WERI-Rb-1 (cell line): Measurements from ENCODE around the gene CCDC201.
"Not testable (repeated sequence)": the region's sequence is repeated elsewhere in the genome, so short reads cannot be mapped to it uniquely, and the experiment has no call there.

Experiments
- DNase-seq: peaks from one replicate; pipeline ENCODE4 v3.0.0-alpha.2; 2020
- H3K27ac ChIP-seq: fragments of 250-450 bp; sonication (Bioruptor Pico); 2 replicates; pipeline ENCODE4 v1.5.1; 2020; ENCODE audit warnings: mild to moderate bottlenecking, moderate library complexity
- H3K27me3 ChIP-seq: fragments of 250-450 bp; sonication (Bioruptor Pico); 2 replicates; pipeline ENCODE4 v1.5.1; 2021; ENCODE audit warnings: mild to moderate bottlenecking, low read depth, moderate library complexity; ENCODE audit not compliant: insufficient read depth, severe bottlenecking
- H3K36me3 ChIP-seq: fragments of 250-450 bp; sonication (Bioruptor Pico); 2 replicates; pipeline ENCODE4 v1.5.1; 2020; ENCODE audit warnings: mild to moderate bottlenecking, moderate library complexity
- H3K4me3 ChIP-seq: 2 replicates; pipeline ENCODE4 v1.5.1; 2011; ENCODE audit warnings: low read depth, mild to moderate bottlenecking, control low read depth, low read length
- H3K9me3 ChIP-seq: fragments of 250-450 bp; sonication (Bioruptor Pico); 2 replicates; pipeline ENCODE4 v1.5.1; 2021; ENCODE audit warnings: mild to moderate bottlenecking, moderate library complexity; ENCODE audit not compliant: severe bottlenecking
- CTCF ChIP-seq: IDR thresholded peaks from 2 replicates; pipeline ENCODE4 v1.5.1; 2011; ENCODE audit warnings: low read depth, mild to moderate bottlenecking, control low read depth, inconsistent platforms, low read length

The CCDC201 gene

GRCh38 chr7:45865594-45866410 lies 7.1 kb downstream of the CCDC201 start:
- Histone ChIP-seq H3K9me3 (no peaks in the 10 kb centered on the region), H3K27me3 (no peaks in the 10 kb centered on the region), H3K4me3 (no peak overlapping the region), H3K36me3 (no peaks in the 10 kb centered on the region), H3K27ac (no peak overlapping the region)
- DNase-seq: no peak
- no peak for TF ChIP-seq CTCF

GRCh38 chr7:45863715-45864114 lies 9.2 kb downstream of the CCDC201 start:
- Histone ChIP-seq H3K36me3 (no peaks in the 10 kb centered on the region), H3K9me3 (no peaks in the 10 kb centered on the region), H3K27me3 (no peaks in the 10 kb centered on the region), H3K27ac (no peak overlapping the region), H3K4me3 (no peak overlapping the region)
- peak; percentile 84 for TF ChIP-seq CTCF
- peak; percentile 57 for DNase-seq

- H3K4me3 ChIP-seq, DNase-seq: not testable (repeated sequence)
Observed at GRCh38 chr7:45856888-45857287, 16.0 kb downstream of the CCDC201 start.

GRCh38 chr7:45855680-45856079 lies 17.2 kb downstream of the CCDC201 start:
- not testable (repeated sequence) for H3K27me3 ChIP-seq, H3K27ac ChIP-seq, H3K4me3 ChIP-seq, H3K36me3 ChIP-seq, H3K9me3 ChIP-seq, DNase-seq

More at GRCh38 chr7:45856888-45857287, 16.0 kb downstream of the CCDC201 start:
- H3K27me3 ChIP-seq, H3K9me3 ChIP-seq, H3K36me3 ChIP-seq, H3K27ac ChIP-seq: not testable (repeated sequence)

- H3K27ac ChIP-seq, H3K36me3 ChIP-seq, H3K9me3 ChIP-seq: not testable (repeated sequence)
Observed at GRCh38 chr7:45853491-45853890, 19.4 kb downstream of the CCDC201 start.

GRCh38 chr7:45852984-45853383 lies 19.9 kb downstream of the CCDC201 start:
- H3K27me3 ChIP-seq, H3K27ac ChIP-seq, H3K4me3 ChIP-seq, DNase-seq, H3K9me3 ChIP-seq, H3K36me3 ChIP-seq: not testable (repeated sequence)

More at GRCh38 chr7:45853491-45853890, 19.4 kb downstream of the CCDC201 start:
- not testable (repeated sequence) for H3K4me3 ChIP-seq, H3K27me3 ChIP-seq, DNase-seq

- DNase-seq, H3K4me3 ChIP-seq, H3K27me3 ChIP-seq: not testable (repeated sequence)
Observed at GRCh38 chr7:45848734-45849133, 24.1 kb downstream of the CCDC201 start.

GRCh38 chr7:45846536-45846935 lies 26.3 kb downstream of the CCDC201 start:
- not testable (repeated sequence) for H3K9me3 ChIP-seq, H3K36me3 ChIP-seq, H3K4me3 ChIP-seq, H3K27ac ChIP-seq, H3K27me3 ChIP-seq, DNase-seq

More at GRCh38 chr7:45848734-45849133, 24.1 kb downstream of the CCDC201 start:
- not testable (repeated sequence) for H3K27ac ChIP-seq, H3K36me3 ChIP-seq, H3K9me3 ChIP-seq

GRCh38 chr7:45841926-45842717 lies 30.8 kb downstream of the CCDC201 start:
- H3K36me3 ChIP-seq, H3K4me3 ChIP-seq, H3K27ac ChIP-seq, H3K27me3 ChIP-seq, DNase-seq, H3K9me3 ChIP-seq: not testable (repeated sequence)

GRCh38 chr7:45838852-45839251 lies 34.0 kb downstream of the CCDC201 start:
- not testable (repeated sequence) for H3K27ac ChIP-seq, DNase-seq, H3K9me3 ChIP-seq, H3K4me3 ChIP-seq, H3K27me3 ChIP-seq, H3K36me3 ChIP-seq

- not testable (repeated sequence) for H3K36me3 ChIP-seq, H3K9me3 ChIP-seq, H3K27me3 ChIP-seq, H3K27ac ChIP-seq, H3K4me3 ChIP-seq
- DNase-seq: peak; percentile 30
Observed at GRCh38 chr7:45832433-45833177, 40.3 kb downstream of the CCDC201 start.

- H3K4me3 ChIP-seq, H3K36me3 ChIP-seq, H3K27ac ChIP-seq, DNase-seq, H3K9me3 ChIP-seq, H3K27me3 ChIP-seq: not testable (repeated sequence)
Observed at GRCh38 chr7:45829846-45830245, 43.0 kb downstream of the CCDC201 start.
